ENCODE measurements around the gene AGRN.
"Not testable (repeated sequence)": the region's sequence is repeated elsewhere in the genome, so short reads cannot be mapped to it uniquely, and the experiment has no call there.

The AGRN gene

DNA sequence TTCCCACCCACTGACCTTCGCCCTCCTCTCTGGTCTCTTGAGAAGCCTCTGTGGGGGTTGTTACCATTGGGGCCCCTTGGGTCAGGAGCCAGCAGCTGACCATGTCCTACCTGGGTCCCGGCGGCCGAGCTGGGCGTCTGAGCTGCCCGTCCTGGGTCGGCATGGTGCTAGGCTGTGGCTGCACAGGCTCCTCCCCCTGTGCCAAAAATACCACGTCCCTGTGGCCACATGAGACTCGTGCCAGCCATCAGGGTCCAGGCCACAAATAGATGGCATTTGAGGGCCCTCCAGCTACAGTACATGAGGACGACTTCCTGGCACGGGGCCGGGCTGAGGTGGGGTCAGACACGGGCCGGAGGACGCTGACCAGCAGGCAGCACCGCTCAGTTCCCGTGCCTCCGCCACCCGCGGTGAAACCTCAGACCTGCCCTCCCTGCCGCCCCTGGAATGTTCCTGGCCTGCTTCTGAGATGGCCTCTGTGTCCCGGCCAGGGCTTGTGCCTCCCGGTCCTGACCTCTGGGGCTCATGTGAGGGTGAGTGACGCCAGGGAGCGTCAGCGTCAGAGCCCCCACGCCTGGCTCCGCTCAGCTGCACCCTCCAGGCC lies 37.9 kb upstream of the AGRN start, which contains the start of gene PERM1:
Gene PERM1, minus strand, starts transcription at position 139 of the 604 bp plus-strand sequence. CDS start 1,064 bp downstream, outside the sequence.
- DNase-seq (ENCODE audit: low read depth) = no peak
- TF ChIP-seq, protein P1, sequence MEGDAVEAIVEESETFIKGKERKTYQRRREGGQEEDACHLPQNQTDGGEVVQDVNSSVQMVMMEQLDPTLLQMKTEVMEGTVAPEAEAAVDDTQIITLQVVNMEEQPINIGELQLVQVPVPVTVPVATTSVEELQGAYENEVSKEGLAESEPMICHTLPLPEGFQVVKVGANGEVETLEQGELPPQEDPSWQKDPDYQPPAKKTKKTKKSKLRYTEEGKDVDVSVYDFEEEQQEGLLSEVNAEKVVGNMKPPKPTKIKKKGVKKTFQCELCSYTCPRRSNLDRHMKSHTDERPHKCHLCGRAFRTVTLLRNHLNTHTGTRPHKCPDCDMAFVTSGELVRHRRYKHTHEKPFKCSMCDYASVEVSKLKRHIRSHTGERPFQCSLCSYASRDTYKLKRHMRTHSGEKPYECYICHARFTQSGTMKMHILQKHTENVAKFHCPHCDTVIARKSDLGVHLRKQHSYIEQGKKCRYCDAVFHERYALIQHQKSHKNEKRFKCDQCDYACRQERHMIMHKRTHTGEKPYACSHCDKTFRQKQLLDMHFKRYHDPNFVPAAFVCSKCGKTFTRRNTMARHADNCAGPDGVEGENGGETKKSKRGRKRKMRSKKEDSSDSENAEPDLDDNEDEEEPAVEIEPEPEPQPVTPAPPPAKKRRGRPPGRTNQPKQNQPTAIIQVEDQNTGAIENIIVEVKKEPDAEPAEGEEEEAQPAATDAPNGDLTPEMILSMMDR (IDR thresholded peaks at IDR 0.05; ENCODE audit: insufficient read depth, low read depth, low read length, missing control alignments) = no peak
- no peak within 1 kb of the TSS for H3K4me3 ChIP-seq (ENCODE audit: low read depth, low read length)

DNA sequence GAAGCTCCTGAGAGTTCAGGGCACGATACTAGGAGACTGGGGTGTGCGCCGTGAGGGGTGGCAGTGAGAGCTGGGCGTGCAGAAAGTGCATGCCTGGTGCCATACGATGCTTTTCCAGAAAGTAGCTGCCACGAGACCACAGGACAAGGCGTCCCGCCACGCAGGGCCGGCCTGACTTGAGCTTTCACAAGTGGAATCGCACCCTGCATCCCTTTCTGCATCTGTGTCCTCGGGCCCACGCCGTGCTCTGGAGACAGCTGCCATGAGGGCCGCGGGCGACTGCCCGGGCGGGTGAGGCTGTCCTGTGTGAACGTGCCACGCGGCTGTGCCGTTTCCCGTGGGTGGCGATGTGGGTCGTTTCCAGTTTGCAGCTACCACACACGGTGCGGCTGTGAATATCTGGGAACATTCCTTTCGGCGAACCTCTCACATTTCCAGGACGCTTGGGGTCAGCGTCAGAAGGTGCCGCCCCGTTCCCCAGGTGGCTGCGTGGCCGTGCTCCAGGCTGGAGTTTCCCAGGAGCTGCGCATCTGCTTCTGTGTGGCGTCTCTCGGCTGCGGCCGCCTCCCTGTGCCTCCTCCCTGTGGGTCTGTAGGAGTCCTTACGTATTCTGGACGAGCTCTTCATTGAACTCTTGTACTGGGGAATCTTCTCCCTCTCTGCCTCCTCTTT lies 37.0 kb upstream of the AGRN start:
- TF ChIP-seq, protein P1 (IDR thresholded peaks at IDR 0.05; ENCODE audit: insufficient read depth, low read depth, low read length, missing control alignments) = no peak
- H3K4me3 ChIP-seq (ENCODE audit: low read depth, low read length) = no peak overlapping the region
- no peak for DNase-seq (ENCODE audit: low read depth)

DNA sequence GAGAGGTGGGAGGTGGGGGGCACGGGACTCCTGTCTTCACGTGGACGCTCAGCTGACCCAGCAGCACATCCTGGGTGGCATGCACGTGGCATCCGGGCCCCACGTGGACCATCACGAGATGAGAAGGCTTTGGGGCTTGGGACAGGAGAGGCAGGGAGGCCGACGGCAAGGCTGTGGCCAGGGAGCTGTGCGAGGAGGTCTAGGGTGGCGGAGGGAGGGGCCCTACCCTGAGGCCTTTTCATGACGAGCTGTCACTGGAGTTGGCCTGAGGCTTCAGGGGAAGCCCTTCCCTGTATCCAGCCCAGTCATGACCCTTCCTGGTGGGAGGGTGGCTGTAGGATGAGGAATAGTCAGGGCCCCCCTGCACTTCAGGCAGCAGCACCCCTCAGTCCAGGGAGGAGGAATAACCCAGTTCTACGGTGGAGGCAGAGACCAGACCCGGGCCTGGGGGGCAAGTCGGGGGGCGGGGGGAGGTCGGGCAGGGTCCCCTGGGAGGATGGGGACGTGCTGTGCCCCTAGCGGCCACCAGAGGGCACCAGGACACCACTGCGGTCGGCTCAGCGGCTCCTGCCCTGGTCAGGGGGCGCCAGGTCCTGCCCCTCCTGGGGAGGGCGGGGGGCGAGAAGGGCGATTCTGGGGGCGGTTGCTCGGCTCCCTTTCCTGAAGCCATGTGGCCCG lies 36.0 kb upstream of the AGRN start:
- peak; percentile 46 for DNase-seq (ENCODE audit: low read depth)
- TF ChIP-seq, protein P1 (IDR thresholded peaks at IDR 0.05; ENCODE audit: insufficient read depth, low read depth, low read length, missing control alignments) = peak; percentile 92
- no peak overlapping the region for H3K4me3 ChIP-seq (ENCODE audit: low read depth, low read length)

DNA sequence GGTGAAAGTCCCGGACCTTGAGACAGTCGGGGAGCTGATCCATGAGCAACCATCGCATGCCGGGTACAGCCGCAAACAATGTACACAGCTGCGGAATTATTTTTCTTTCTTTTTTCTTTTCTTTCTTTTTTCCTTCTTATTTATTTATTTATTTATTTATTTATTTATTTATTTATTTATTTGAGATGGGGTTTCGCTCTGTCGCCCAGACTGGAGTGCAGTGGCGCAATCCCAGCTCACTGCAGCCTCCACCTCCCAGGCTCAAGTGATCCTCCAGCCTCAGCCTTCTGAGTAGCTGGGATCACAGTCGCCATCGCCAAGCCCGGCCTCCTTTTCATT lies 35.5 kb upstream of the AGRN start:
- H3K4me3 ChIP-seq (ENCODE audit: low read depth, low read length) = no peak overlapping the region
- no peak for DNase-seq (ENCODE audit: low read depth)
- TF ChIP-seq, protein P1 (IDR thresholded peaks at IDR 0.05; ENCODE audit: insufficient read depth, low read depth, low read length, missing control alignments) = no peak

DNA sequence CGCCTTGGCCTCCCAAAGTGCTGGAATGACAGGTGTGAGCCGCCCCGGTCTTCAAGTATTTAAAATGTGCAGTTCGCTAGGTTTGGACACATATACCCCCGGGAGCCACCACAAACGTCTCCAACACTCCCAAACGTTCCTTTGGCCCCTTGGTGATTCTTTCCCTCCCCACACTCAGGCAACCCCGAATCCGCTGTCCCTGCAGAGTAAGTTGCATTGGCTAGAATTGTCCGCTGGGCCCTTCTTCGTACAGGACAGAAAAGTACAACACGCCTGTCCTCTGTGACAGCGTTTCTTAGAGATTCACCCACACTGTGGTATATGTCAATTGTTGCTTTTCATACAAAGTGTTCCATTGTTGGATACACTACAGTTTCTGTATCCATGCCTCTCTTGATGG lies 34.8 kb upstream of the AGRN start:
- no peak for DNase-seq (ENCODE audit: low read depth)
- no peak overlapping the region for H3K4me3 ChIP-seq (ENCODE audit: low read depth, low read length)
- TF ChIP-seq, protein P1 (IDR thresholded peaks at IDR 0.05; ENCODE audit: insufficient read depth, low read depth, low read length, missing control alignments) = no peak

DNA sequence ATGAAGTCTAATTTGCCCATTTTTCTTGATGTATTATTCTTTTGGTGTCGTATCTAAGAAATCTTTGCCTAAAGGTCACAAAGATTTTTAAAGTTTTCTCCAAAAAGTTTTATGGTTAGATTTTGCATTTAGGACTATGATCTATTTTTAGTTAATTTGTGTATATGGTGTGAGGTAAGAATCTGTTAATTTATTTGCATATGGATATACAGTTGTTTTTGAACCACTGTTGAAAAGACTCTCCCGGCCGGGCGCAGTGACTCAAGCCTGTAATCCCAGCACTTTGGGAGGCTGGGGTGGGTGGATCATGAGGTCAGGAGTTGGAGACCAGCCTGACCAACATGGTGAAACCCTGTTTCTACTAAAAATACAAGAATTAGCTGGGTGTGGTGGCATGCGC lies 31.9 kb upstream of the AGRN start:
- H3K4me3 ChIP-seq (ENCODE audit: low read depth, low read length); DNase-seq (ENCODE audit: low read depth): not testable (repeated sequence)

DNA sequence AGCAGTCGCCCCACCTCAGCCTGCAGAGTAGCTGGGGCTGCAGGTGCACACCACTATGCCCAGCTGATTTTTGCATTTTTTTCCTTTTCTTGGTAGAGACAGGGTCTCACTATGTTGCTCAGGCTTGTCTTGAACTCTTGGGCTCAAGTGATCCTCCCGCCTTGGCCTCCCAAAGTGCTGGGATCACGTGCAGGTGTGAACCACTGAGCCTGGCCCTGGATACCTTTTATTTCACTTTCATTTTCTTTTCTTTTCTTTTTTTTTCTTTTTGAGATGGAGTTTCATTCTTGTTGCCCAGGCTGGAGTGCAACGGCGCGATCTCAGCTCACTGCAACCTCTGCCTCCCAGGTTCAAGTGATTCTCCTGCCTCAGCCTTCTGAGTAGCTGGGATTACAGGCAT lies 28.6 kb upstream of the AGRN start:
- DNase-seq (ENCODE audit: low read depth); H3K4me3 ChIP-seq (ENCODE audit: low read depth, low read length): not testable (repeated sequence)

DNA sequence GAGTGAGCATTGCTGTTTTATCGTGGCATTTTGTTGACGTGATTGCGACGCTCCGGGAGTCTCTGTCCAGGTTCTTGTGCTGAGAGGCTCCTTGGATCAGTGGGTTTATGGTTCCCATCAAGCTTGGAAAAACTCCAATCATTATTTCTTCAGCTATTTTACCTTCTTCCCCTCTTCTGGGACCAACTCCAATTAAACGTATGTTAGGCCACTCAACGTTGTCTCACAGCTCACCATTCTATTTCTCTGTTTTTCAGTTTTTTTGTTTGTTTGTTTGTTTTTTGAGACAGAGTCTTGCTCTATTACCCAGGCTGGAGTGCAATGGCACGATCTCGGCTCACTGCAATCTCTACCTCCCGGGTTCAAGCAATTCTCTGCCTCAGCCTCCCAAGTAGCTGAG lies 28.0 kb upstream of the AGRN start:
- no peak overlapping the region for H3K4me3 ChIP-seq (ENCODE audit: low read depth, low read length)
- no peak for DNase-seq (ENCODE audit: low read depth)
- TF ChIP-seq, protein P1 (IDR thresholded peaks at IDR 0.05; ENCODE audit: insufficient read depth, low read depth, low read length, missing control alignments) = no peak
